Suprapubic skin (tissue), 4 donors: ENCODE results near the gene ERRFI1.

Experiments
- EP300 ChIP-seq: sonication (generic); formaldehyde crosslinking; IDR thresholded peaks from one replicate; pipeline ENCODE4 v1.6.1; 2017; ENCODE audit warnings: antibody characterized with exemption
- POLR2AphosphoS5 ChIP-seq, 3 donors: sonication (generic); formaldehyde crosslinking; IDR thresholded peaks; one replicate each; pipeline ENCODE4 v1.6.1; 2017; ENCODE audit warnings: antibody characterized with exemption in 3 of 3
- TF ChIP-seq, protein P1 (sequence below), 2 donors: fragments of 200-600 bp in 1 of 2; fragments of 450-650 bp in 1 of 2; sonication (generic) in 1 of 2; IDR thresholded peaks; one replicate each; pipeline ENCODE4 v1.5.1; 2016 to 2019; ENCODE audit warnings: antibody characterized with exemption in 2 of 2, mild to moderate bottlenecking in 1 of 2, moderate library complexity in 1 of 2

DNA sequence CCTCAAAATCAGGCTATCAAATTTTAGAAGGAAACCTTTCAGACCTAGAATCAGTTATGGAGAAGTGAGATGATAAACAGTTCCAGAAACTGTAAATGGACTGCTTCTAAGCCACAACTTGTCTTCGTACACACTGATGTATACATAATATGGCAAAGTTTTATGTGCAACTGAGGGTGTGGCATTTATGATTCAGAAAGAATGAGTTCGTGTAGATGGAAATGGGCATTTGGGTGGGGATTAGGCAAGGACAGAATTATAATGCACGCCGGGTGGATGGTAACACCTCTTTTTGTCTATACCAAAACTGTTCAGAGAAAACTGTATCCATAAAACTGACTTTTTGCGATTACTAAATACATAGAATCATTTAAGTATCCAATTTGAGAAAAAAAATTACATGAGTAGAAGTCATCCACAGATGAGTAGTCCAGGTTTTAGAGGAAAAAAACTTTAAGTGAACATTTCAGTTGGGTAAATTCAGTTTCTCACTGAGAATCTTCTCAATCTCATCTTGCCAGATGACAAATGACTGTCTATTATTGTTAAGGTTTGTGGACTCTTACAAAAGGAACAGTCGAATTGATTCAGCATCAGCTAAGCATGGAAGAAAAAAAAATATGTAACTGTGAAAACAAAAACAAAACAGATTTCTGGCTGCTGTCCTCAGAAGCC lies 22.5 kb downstream of the ERRFI1 start:
- TF ChIP-seq, protein P1, sequence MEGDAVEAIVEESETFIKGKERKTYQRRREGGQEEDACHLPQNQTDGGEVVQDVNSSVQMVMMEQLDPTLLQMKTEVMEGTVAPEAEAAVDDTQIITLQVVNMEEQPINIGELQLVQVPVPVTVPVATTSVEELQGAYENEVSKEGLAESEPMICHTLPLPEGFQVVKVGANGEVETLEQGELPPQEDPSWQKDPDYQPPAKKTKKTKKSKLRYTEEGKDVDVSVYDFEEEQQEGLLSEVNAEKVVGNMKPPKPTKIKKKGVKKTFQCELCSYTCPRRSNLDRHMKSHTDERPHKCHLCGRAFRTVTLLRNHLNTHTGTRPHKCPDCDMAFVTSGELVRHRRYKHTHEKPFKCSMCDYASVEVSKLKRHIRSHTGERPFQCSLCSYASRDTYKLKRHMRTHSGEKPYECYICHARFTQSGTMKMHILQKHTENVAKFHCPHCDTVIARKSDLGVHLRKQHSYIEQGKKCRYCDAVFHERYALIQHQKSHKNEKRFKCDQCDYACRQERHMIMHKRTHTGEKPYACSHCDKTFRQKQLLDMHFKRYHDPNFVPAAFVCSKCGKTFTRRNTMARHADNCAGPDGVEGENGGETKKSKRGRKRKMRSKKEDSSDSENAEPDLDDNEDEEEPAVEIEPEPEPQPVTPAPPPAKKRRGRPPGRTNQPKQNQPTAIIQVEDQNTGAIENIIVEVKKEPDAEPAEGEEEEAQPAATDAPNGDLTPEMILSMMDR (IDR thresholded peaks at IDR 0.05), result no peak
- TF ChIP-seq POLR2AphosphoS5 (IDR thresholded peaks at IDR 0.05) (no peak), EP300 (no peak)
